GM18951 (cell line): ENCODE measurements around the gene TPPP2.
"Not testable (repeated sequence)": the region's sequence is repeated elsewhere in the genome, so short reads cannot be mapped to it uniquely, and the experiment has no call there.

Source experiments
- POLR2A ChIP-seq: IDR thresholded peaks from 4 replicates; pipeline ENCODE4 v1.6.1; 2011; ENCODE audit warnings: mild to moderate bottlenecking; ENCODE audit not compliant: insufficient read length, insufficient read depth; ENCODE audit errors: extremely low read depth
- in situ Hi-C: fragments of 300-500 bp; cut with MboI; formaldehyde crosslinking; loops from one replicate; pipeline ENCODE4 v1.12.0; 2022; ENCODE audit warnings: low sequenced_read_pairs, mixed read lengths, inconsistent platforms; ENCODE audit not compliant: unreplicated experiment

TPPP2 gene

DNA sequence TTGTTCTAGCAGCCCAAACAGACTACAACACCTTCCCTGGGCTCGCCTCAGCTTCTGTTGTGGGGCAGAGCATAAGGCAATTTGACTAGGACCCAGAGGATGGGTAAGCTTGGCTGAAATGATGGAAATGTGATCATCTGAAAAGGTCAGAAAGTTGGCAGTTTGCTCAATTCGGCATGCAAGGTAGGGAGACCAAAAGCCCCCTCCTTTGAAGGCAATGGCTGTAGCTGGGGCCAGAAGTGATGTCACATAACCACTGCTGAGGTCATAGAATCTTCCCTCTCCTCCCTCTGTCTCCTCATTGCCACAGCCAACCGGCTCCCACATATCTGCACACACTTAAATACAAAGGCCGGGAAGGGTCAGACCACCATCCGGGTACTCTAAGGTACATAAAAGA is at the start of gene TPPP2:
TSS of gene TPPP2 (plus strand) at position 301 of the 400 bp plus-strand sequence. CDS start 365 bp downstream, outside the sequence.
- no peak for TF ChIP-seq POLR2A
- in situ Hi-C loops: no loop called here

DNA sequence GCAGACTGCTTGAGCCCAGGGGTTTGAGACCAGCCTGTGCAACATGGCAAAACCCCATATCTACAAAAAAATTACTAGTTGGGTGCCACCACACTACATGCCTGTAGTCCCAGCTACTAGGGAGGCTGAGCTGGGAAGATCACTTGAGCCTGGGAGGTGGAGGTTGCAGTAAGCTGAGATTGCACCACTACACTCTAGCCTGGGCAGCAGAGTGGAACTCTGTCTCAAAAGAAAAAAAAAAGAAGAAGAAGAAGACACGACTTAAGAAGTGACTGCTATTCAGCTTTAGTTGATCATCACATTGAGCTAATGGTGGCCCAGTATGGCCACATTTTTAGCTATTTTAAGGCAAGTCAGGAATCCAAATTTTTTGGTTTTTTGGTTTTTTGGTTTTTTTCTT is 49.1 kb upstream of the TPPP2 start:
- TF ChIP-seq POLR2A: no peak
- in situ Hi-C loops: no loop called here

DNA sequence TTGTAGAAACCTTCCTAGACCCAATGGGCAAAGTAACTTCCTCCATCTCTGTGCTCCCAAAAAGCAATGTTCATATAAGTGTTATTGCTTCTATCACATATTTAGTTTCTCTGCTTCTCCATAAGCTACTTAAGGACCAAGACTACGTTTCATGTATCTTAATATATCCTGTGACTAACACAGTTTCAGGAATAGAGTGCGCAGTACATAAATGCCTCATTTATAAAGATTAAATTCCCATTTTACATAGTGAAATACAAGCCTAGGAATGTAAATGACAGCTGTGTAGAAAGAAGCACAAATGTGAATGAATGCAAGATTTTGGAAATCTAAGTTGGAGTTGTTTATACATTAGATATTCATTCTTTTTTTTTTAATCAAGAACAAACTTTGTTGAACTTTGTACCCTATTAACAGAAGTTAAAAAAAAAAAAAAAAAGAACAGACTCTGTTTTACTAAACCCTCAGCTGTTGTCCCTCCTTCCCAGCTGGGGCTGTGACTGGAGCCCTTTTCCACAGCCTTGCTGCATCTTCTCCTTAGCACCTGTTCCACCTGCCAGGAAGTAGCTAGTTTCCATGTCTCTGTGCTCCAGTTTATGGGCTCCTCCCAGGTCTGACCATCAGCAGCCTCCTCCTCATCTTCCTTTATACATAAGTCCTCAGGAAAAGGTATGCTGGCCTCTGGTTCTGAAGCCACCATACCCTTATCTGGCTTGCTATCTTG is 47.2 kb upstream of the TPPP2 start:
- in situ Hi-C loops: no loop called here

DNA sequence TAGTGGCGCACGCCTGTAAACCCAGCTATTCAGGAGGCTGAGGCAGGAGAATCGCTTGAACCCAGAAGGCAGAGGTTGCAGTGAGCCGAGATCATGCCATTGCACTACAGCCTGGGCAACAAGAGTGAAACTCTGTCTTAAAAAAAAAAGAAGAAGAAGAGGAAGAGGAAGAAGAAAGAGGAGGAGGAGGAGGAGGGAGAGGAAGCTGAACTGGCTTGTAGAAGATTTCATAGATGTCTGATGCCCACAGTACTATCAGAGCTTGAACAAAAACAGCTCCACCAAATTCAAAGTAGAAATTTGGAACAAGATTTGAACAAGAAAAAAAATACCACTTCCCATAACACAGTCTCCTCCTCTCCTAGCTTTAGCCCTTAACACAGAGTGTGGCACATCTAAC is 44.4 kb upstream of the TPPP2 start:
- in situ Hi-C loops: not testable (repeated sequence)

More for the DNA sequence above, 47.2 kb upstream of the TPPP2 start:
- no peak for TF ChIP-seq POLR2A

DNA sequence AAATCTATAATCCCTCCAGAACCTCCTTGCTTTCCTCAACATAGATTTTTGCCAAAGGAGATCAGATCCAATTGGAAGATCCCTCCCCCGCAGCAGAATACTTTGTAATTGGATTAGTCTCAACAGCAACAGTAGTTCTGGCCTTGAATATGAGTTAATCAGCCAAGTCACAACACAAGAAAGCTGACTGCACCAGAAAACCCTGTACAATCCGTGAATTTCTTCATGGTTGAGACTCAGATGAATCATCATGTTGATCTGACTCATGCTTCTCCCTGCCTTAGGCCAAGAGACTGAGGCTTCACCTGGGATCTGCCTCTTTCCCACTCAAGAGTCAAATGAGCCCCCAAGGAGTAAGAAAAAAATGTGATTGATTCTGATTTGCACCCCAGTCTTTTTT is 43.2 kb upstream of the TPPP2 start:
- in situ Hi-C loops: no loop called here
- no peak for TF ChIP-seq POLR2A

DNA sequence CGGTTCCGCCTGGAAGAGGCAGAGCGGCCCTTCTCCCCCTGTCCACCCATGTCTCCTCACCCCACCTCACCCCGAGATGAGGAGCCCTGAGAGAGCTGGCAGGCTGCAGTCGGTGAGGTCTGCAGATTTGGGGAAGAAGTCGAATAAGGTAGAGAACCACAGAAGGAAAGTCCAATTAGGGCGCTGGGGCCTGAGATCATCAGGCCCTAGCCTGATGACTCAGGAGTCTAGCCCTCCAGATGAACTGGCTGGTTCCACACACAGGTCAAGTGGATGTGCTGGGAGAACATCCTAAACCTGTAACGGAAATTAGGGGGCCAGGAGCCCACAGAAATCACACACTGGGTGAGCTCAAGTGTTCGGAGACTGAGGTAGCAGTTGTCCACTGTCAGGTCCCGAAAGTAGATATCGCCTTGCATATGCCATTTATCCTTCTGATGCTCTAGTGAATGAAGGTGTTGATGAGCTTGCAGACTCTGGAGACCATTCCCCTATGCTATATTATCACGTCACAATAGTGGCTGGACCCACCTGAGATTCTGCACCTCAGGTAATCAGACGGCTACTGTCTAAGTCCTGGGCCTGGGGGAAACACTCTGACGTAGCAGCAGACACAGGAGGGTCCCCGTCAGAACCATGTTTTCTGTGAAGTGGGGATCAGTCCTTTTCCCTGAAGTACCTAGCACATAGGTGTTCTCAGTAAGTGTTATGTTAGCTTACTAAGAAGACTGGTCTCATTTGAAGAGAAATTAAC is 41.1 kb upstream of the TPPP2 start:
- no peak for TF ChIP-seq POLR2A

DNA sequence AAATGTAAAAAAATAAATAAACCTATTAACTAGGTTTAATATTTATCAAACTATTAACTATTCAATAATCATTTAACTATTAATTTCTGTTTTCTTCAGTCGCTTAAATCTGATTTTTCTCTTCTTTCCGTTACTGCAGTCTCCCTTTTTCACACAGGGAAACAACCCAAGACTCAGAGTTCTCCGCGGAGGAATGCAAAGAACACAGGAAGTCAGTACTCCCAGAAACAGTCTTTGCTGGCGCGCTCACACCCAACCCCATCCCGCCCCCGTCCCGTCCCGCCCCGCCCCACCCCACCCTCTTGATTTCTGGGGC is 40.6 kb upstream of the TPPP2 start:
- in situ Hi-C loops: no loop called here
- TF ChIP-seq POLR2A: no peak

More for the DNA sequence above, 41.1 kb upstream of the TPPP2 start:
- in situ Hi-C loops: no loop called here

DNA sequence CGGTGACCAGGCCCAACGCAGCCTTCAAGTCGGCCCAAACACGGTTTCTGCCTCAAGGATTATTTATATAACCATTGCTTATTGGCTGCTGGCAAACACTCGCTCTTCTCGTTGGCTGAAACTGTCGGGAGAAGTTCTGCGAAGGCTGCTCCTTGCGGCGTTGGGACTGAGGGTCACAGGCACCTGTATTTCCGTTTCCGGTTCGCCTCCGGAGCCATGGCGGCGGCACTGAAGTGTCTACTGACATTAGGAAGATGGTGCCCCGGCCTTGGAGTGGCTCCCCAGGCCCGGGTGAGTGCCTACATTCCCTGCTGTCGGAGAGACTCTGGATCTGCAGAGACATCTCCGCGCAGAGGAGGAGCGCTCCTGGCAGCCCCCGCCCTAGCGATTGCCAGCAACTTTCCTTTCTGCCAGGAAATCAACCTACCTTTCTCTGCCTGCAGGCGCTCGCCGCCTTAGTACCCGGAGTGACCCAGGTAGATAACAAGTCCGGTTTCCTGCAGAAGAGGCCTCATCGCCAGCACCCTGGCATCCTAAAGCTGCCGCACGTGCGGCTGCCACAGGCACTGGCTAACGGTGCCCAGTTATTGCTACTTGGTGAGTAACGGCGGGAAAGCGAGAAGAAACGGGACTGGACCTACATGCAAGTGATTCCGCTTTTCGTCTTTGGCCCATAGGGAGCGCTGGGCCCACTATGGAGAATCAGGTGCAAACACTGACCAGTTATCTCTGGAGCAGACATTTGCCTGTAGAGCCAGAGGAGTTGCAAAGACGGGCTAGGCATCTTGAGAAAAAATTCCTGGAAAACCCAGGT is 40.0 kb upstream of the TPPP2 start, which contains the start of gene METTL17:
TSS of gene METTL17 (plus strand) at position 194 of the 814 bp plus-strand sequence. CDS start at position 217, 23 bp downstream.
- in situ Hi-C loops: no loop called here
- peak; percentile 89 for TF ChIP-seq POLR2A

DNA sequence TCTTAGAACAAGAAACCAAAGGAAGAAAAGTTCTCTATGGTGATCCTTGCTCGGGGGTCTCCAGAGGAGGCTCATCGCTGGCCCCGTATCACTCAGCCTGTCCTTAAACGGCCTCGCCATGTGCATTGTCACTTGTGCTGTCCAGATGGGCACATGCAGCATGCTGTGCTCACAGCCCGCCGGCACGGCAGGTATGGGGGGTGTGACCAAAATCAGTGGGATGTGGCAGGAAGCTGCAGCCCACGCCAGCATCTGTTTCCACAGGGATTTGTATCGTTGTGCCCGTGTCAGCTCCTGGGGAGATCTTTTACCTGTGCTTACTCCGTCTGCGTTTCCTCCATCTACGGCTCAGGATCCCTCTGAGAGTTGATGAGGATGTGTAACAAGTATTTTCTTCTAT is 33.5 kb upstream of the TPPP2 start:
- in situ Hi-C loops: no loop called here

DNA sequence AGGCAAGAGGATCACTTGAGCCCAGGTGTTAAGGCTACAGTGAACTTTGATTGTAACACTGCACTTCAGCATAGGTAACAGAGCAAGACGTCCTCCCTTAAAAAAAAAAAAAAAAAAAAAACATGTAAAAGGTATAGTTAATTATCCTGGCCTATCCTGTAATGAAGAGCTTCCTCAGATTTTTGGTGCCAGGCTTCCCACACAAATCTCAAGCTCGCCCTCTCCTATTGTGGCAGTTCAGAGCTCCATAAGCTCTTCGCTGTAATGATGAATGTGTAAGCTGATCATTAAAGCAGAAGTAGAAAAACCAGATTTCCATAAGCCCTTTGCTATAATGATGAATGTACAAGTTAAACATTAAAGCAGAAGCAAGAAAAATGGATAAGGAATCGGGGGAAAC is 32.9 kb upstream of the TPPP2 start:
- in situ Hi-C loops: no loop called here
- no peak for TF ChIP-seq POLR2A

More for the DNA sequence above, 33.5 kb upstream of the TPPP2 start:
- TF ChIP-seq POLR2A: no peak

DNA sequence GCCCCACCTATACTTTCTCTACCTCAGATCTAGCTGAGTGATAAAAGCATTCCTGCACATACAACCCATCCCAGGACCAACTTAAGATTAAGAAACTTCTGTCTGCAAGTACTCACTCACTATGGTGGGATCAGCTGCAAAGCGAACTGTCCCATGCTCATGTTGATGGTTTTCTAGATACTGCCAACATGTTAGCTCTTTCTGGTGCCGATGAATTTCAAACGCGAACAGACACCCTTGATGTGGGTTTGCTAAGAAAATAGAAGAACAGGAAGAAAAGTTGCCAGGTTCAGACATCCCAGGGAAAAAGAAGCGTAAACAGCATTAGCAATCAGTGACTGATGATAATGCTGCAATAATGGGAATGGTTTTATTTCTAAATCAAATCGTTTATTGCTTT is 32.5 kb upstream of the TPPP2 start:
- in situ Hi-C loops: no loop called here
- TF ChIP-seq POLR2A: no peak

DNA sequence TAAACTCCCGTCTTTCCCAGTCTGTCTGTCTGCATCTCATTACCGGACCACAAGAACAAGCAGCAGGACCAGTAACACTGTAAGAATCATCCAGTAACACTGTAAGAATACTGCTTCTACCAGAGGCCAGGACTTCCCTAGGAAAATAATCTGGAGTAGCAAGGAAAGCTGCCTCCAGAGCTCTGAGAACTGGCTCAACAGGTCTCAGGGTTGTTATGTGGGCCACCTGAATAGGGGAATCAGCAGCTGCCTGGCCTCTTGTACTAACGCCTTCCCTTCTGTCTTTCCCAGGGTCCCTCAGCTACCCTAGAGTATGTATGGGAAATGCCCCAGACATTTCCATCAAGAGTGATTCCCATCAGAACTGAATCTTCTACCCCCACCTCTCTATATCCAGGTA is 31.9 kb upstream of the TPPP2 start:
- no peak for TF ChIP-seq POLR2A
- in situ Hi-C loops: no loop called here

DNA sequence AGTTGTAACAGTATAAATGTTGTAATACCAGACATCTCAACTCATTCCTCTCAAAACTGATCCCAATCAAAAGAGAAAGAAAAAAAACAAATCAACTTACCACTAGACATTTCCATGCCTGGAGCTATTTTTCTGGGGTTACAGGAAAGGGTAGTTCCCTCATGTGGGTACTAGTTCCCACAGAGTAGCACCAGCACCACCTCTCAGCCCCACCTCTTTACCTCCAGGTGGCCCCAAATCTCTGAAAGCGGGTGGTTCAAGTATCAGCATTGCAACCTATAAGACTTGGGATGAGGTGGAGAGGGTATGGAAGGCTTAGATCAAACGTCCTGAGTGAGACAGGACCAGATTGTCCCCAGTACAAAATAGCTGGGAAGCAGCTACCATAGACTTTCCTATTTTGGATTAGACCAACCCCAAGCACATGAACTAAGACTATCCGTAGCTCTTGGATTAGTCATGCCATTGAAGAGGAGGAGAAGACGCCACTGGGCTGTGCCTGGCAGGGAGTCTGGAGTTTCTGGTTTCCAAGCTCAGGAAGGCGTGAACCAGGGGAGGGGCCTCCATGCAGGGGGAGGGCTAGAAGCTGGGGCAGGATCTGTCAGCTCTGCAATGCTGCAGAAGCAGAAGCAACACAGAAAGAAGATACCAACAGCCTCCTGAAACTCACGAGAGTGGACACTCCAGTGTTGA is 31.2 kb upstream of the TPPP2 start, which contains the start of gene SLC39A2:
TSS of gene SLC39A2 (plus strand) at position 620 of the 693 bp plus-strand sequence. CDS start 154 bp downstream, outside the sequence.
- in situ Hi-C loops: no loop called here
- TF ChIP-seq POLR2A: no peak
